ENCODE data around the gene MRPL49. TPM values are rescaled to one million over a fixed set of nuclear protein-coding genes. Genes with fewer than 3 reads are reported as not detected.
"Not testable (repeated sequence)": the region's sequence is repeated elsewhere in the genome, so short reads cannot be mapped to it uniquely, and the experiment has no call there.

MRPL49 gene
- total RNA-seq, 2 experiments from 2014 or later = 36.5 to 37.4 TPM

DNA sequence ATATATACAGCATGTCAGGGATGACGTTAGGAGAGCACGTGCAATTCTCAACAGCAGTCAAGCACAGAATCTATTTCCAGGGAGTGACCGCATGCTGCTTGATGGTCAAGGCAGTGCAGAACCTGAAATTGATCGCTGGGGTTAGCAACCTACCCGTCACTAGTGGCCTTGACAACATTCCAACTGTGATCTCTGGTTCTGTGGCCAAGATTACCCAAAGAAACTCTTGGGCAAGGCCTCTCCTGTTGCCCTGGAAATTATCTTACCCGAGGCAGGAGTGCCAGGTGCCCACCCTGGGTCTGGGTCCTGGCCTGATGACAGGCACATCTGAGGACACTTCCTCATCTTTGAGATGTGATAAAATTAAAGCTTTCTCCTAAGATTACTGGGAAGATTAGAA lies 8.3 kb upstream of the MRPL49 start:
- no peak overlapping the region for H3K27ac Mint-ChIP-seq
- H3K4me1 Mint-ChIP-seq = peaks cover 62% of the 10 kb centered on the region
- H3K27me3 Mint-ChIP-seq = no peaks in the 10 kb centered on the region
- ChIA-PET CTCF (interaction anchor here (0.5 to 5.2 kb wide), 3 partner anchors 7 to 223 kb away, joined by 3 to 89 read pairs (median 36); partner anchors contain the start of genes FAU, MRPL49 and VPS51), POLR2A (interaction anchor here (1.0 to 5.7 kb wide), 3 partner anchors 8 to 30 kb away, joined by 4 to 83 read pairs (median 4); partner anchors contain the start of genes CDCA5, FAU, MRPL49 and VPS51)
- H3K36me3 Mint-ChIP-seq (ENCODE audit: low read depth) = peaks cover 26% of the 10 kb centered on the region
- no peak for DNase-seq
- H3K9me3 Mint-ChIP-seq = no peaks in the 10 kb centered on the region
- peak overlapping the region; percentile 87 for H3K4me3 Mint-ChIP-seq

DNA sequence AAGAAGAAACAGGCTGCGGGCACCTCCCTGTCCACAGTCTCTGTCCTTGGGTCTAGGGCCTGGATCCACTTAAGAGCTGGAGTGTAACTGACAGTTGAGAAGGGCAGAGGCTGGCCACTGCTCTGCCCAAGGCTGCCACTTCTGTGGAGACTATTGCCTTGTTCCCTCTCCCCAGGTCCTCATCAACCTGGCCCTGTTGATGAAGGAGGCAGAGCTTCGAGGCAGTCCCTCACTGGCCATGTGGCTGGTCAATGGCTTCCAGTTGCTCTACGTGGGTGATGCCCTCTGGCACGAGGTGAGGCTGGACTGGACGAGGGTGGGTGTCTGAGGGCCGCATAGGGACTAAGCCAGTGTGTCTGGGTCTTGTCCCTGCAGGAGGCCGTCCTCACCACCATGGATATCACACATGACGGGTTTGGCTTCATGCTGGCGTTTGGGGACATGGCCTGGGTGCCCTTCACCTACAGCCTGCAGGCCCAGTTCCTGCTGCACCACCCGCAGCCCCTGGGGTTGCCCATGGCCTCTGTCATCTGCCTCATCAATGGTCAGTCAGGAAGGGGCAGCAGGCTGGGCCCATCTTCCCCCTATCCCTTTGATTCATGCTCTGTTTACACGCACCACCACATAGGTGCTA lies 7.5 kb upstream of the MRPL49 start:
- H3K27ac Mint-ChIP-seq = no peak overlapping the region
- peaks cover 31% of the 10 kb centered on the region for H3K36me3 Mint-ChIP-seq (ENCODE audit: low read depth)
- CTCF ChIA-PET = no interaction called here
- POLR2A ChIA-PET = interaction anchor here (1.3 to 5.7 kb wide), 2 partner anchors 18 to 31 kb away, joined by 4 to 83 read pairs; partner anchors contain the start of genes CDCA5 and VPS51
- H3K4me3 Mint-ChIP-seq = no peak overlapping the region
- DNase-seq = no peak
- H3K9me3 Mint-ChIP-seq = no peaks in the 10 kb centered on the region
- no peaks in the 10 kb centered on the region for H3K27me3 Mint-ChIP-seq
- peaks cover 65% of the 10 kb centered on the region for H3K4me1 Mint-ChIP-seq

DNA sequence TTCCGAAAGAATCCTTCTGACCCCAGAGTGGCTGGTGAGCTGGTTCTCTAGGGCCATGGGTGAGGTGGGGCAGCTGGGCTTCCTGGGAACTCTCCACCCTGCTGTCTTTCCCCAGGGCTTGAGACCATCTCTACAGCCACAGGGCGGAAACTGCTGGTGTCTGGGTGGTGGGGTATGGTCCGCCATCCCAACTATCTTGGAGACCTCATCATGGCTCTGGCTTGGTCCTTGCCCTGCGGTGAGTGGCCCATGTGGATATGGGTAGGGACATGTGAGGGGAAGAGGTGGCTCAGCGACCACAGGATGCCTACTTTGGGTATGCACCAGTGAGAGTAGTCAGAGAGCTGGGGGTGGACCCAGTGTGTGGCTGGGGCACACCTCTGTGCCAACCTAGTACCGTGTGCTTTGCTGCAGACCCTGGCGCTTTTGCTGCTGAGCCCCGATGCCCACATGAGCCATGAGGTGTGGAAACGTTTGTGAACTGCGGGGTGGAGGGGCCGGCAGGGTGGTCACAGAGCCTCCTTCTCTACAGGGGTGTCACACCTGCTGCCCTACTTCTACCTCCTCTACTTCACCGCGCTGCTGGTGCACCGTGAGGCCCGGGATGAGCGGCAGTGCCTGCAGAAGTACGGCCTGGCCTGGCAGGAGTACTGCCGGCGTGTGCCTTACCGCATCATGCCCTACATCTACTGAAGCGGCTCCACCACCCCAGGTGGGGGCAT lies 6.6 kb upstream of the MRPL49 start:
- peaks cover 67% of the 10 kb centered on the region for H3K4me1 Mint-ChIP-seq
- H3K4me3 Mint-ChIP-seq = peak overlapping the region; percentile 90
- peaks cover 37% of the 10 kb centered on the region for H3K36me3 Mint-ChIP-seq (ENCODE audit: low read depth)
- POLR2A ChIA-PET = interaction anchor here (1.0 to 5.7 kb wide), 8 partner anchors 17 to 337 kb away, joined by 3 to 83 read pairs (median 12); partner anchors contain the start of genes ARL2, CDCA5, SAC3D1 and SF1
- H3K27me3 Mint-ChIP-seq = no peaks in the 10 kb centered on the region
- CTCF ChIA-PET = interaction anchor here (0.6 kb wide), 1 partner anchor 23 kb away, joined by 3 read pairs; no protein-coding TSS in a partner anchor
- no peak for DNase-seq
- H3K9me3 Mint-ChIP-seq = no peaks in the 10 kb centered on the region
- peak overlapping the region; percentile 95 for H3K27ac Mint-ChIP-seq

DNA sequence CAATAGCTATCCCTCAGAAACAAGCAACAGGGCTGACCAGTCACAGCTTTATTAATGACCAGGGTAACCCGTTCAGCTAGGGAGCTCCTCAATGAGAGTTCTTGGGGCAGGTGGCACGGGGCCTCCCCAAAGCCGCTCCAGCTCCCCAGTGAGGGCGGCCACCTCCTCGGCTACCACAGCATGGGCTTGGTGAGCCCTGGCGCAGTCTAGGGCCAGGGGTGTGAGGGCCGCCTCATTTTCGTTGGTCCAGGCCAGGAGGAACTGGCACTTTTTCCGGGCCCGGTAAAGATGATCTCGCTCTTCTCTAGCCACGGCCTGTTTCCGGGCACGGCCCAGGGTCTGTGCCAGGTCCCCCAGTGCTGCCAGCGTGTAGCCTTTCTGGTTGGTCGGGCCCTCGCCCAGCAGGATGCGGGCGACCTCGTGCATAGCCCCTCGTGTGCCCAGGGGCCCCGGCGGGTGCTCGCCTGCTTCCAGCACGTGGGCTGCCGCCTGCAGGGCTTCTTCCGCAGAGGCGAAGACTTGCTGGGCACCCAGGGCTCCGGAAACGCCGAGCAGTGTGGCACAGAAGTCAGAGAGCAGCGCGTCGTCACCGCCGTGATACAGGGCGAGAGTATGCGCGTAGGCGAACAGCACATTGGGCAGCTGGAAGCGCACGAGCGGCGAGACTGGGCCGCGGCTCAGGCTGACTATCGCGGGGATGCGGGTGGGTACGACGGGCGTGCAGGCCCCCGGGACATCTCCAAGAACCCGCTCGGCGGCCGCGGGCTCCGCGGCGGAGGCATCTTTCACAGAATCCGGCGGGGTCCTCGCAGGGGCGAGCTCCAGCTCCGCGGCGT lies 5.5 kb upstream of the MRPL49 start:
- CTCF ChIA-PET = interaction anchor here (1.0 to 3.3 kb wide), 5 partner anchors 18 to 255 kb away, joined by 3 to 17 read pairs (median 5); partner anchors contain the start of genes ARL2 and SYVN1
- POLR2A ChIA-PET = interaction anchor here (0.6 to 4.7 kb wide), 25 partner anchors 8 to 499 kb away, joined by 3 to 49 read pairs (median 4); partner anchors contain the start of genes ARL2, CAPN1, CDCA5 and MALAT1
- peak; percentile 70 for DNase-seq
- Mint-ChIP-seq H3K9me3 (no peaks in the 10 kb centered on the region), H3K27me3 (no peaks in the 10 kb centered on the region), H3K27ac (peak overlapping the region; percentile 95), H3K36me3 (ENCODE audit: low read depth) (peaks cover 48% of the 10 kb centered on the region), H3K4me1 (peaks cover 67% of the 10 kb centered on the region), H3K4me3 (peak overlapping the region; percentile 90)

DNA sequence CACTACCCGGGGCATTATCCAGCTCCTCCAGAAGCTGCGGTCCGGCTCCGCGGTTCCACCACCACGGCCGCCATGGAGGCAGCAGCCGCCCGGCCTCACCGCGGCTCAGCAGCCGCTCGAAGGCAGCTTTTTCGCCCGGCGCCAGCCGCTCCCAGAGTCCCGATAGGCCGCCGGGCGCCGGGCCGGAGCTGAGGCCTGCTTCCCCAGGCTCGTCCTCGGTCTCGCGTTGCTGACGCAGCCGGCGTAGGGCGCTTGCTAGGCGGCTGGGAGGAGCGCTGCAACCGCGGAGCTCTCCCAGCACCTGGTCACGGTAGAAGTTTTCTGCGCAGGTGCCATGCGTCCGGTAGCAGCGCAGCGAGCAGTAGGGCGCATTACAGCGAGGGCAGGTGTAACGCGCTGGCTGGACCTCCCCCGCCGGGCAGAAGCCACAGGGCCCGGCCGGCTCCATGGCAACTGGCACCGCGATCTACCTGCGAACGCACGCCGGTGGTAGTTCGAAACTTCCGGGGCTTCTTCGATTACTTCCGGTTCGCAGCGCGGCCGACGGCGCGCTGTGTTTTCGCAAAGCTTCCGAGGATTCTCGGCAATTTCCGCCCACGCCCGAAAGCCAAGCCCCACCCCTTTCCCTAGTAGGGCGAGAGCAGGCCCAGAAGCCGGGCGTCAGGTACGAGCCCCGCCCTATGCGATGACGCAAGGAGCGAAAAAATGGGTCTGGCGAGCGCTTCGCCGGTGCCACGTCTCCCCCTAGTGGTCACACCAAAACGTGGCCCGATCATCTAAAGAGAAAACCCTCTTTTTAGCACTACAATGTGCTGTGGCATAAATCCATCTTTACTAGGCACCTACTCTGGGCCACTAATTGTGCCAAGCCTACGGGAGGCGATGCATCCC lies 4.7 kb upstream of the MRPL49 start, which contains the start of gene ZNHIT2:
Gene ZNHIT2 (minus strand): TSS at position 496 of the 891 bp plus-strand sequence. CDS start 48 bp downstream, at position 448.
- ChIA-PET POLR2A (interaction anchor here (0.6 to 4.7 kb wide), 30 partner anchors 9 to 498 kb away, joined by 3 to 49 read pairs (median 4); partner anchors contain the start of genes ARL2, CAPN1, CDCA5 and FAM89B), CTCF (interaction anchor here (0.6 to 3.3 kb wide), 13 partner anchors 11 to 339 kb away, joined by 3 to 17 read pairs (median 4); partner anchors contain the start of genes ARL2, SAC3D1, SF1 and SNX15)
- Mint-ChIP-seq H3K27me3 (no peaks in the 10 kb centered on the region), H3K4me3 (peak within 1 kb of the TSS; percentile 90), H3K4me1 (peaks cover 69% of the 10 kb centered on the region), H3K9me3 (no peaks in the 10 kb centered on the region), H3K36me3 (ENCODE audit: low read depth) (peaks cover 56% of the 10 kb centered on the region), H3K27ac (peak within 1 kb of the TSS; percentile 95)
- DNase-seq = peak; percentile 100

DNA sequence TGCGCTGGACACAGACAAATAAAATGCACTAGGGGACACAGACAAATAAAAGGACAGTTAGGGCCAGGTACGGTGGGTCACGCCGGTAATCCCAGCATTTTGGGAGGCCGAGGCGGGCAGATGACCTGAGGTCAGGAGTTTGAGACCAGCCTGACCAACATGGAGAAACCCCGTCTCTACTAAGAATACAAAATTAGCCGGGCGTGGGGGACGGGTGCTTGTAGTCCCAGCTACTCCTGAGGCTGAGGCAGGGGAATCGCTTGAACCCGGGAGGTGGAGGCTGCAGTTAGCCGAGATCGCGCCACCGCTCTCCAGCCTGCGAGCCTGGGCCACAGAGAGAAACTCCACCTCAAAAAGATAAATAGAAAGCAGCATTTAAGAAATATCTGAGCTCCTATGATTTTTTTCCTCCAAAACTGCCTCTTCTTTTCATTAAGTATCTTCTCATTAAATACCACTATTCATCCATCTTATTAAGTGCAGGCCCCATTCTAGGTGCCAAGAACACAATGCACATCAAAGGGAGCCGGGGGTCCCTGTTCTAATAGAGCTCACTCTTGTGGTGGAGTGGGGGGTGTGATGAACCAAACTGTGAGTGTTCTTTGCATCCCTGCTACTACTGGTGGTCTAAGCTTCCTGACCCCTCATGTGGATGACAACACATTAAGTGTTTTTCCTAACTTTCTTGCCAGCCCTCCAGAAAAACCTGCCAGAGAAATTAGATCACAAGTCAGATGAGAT lies 3.9 kb upstream of the MRPL49 start:
- peak overlapping the region; percentile 95 for H3K27ac Mint-ChIP-seq
- POLR2A ChIA-PET = interaction anchor here (0.8 to 4.7 kb wide), 20 partner anchors 8 to 454 kb away, joined by 3 to 49 read pairs (median 6); partner anchors contain the start of genes ARL2, CAPN1, CDCA5 and FAM89B
- no peaks in the 10 kb centered on the region for H3K27me3 Mint-ChIP-seq
- CTCF ChIA-PET = interaction anchor here (0.7 to 3.3 kb wide), 7 partner anchors 16 to 381 kb away, joined by 3 to 17 read pairs (median 4); partner anchors contain the start of genes ARL2, MALAT1, SF1 and SNX15
- peak overlapping the region; percentile 90 for H3K4me3 Mint-ChIP-seq
- DNase-seq = no peak
- H3K4me1 Mint-ChIP-seq = peaks cover 71% of the 10 kb centered on the region
- H3K9me3 Mint-ChIP-seq = no peaks in the 10 kb centered on the region
- H3K36me3 Mint-ChIP-seq (ENCODE audit: low read depth) = peaks cover 56% of the 10 kb centered on the region

DNA sequence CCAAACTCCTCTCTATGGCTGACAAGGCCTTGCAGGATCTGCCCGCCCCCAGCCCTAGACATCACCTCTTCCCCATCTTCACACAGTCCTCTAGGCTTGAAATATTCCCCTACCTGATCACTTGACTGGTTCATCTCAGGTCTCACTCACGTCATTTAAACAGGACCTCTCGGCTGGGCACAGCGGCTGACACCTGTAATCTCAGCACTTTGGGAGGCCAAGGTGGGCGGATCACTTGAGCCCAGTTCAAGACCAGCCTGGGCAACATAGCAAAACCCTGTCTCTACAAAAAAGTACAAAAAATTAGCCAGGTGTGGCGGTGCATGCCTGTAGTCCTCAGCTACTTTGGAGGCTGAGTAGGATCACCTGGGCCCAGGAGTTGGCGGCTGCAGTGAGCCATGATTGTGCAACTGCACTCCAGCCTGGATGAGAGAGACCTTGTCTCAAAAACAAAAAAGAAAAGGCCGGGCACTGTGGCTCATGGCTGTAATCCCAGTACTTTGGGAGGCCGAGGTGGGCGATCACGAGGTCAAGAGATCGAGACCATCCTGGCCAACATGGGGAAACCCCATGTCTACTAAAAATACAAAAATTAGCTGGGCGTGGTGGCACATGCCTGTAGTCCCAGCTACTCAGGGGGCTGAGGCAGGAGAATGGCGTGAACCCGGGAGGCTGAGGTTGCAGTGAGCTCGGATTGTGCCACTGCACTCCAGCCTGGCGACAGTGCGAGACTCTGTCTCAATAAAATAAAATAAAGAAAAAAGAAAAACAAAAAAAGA lies 3.0 kb upstream of the MRPL49 start:
- H3K4me3 Mint-ChIP-seq, H3K9me3 Mint-ChIP-seq, H3K27me3 Mint-ChIP-seq, DNase-seq: not testable (repeated sequence)
- H3K36me3 Mint-ChIP-seq (ENCODE audit: low read depth) = peaks cover 57% of the 10 kb centered on the region
- peaks cover 69% of the 10 kb centered on the region for H3K4me1 Mint-ChIP-seq
- H3K27ac Mint-ChIP-seq = peak overlapping the region; percentile 41
- POLR2A ChIA-PET = interaction anchor here (0.6 to 8.3 kb wide), 13 partner anchors 9 to 382 kb away, joined by 3 to 157 read pairs (median 10); partner anchors contain the start of genes ARL2, CAPN1, CDCA5 and POLA2
- CTCF ChIA-PET = interaction anchor here (0.7 to 3.3 kb wide), 4 partner anchors 15 to 380 kb away, joined by 3 to 17 read pairs (median 7); partner anchors contain the start of genes ARL2, MALAT1 and SYVN1

DNA sequence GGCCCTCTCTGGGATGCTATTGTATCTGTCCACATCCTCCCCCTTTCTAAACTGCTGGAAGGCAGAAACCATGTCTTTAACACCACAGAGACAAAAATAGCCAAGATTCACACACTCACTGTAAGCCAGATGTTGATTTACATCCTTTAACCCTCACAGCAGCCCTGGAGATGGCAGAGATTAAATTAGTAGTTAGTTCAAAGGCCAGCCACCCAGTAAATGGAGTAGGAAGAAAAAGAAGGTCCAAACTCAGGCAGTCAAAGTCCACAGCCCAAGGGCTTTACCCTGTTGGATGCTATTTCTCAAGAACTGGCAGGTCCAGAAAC lies 2.5 kb upstream of the MRPL49 start:
- ChIA-PET POLR2A (interaction anchor here (0.6 to 8.3 kb wide), 8 partner anchors 9 to 341 kb away, joined by 3 to 157 read pairs (median 19); partner anchors contain the start of genes CAPN1, CDCA5, POLA2 and SF1), CTCF (interaction anchor here (3.2 kb wide), 1 partner anchor 8 kb away, joined by 36 read pairs; the partner anchor contains the start of gene TM7SF2)
- DNase-seq = no peak
- H3K27me3 Mint-ChIP-seq = no peaks in the 10 kb centered on the region
- H3K4me3 Mint-ChIP-seq = peak overlapping the region; percentile 27
- no peaks in the 10 kb centered on the region for H3K9me3 Mint-ChIP-seq
- peak overlapping the region; percentile 98 for H3K27ac Mint-ChIP-seq
- H3K4me1 Mint-ChIP-seq = peaks cover 73% of the 10 kb centered on the region
- peaks cover 62% of the 10 kb centered on the region for H3K36me3 Mint-ChIP-seq (ENCODE audit: low read depth)

DNA sequence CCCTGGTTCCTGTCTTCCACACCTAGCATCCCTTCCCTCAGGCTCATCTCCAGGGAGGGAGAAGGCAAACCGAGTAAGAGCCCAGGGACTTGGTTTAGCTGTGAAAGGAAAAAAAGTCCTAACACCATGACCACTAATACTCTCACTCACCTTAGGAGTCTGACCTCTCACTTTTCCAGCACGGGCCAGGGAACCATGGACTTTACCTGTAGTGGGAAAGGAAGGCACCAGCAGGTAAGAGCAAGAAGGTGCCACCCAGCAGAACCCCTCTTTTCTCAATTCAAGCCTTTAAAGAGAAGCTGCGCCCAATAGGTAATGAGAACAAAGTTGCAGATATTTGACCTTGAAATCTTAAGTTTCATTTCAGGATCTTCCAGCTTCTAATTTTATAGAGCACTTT lies 1.3 kb upstream of the MRPL49 start:
- Mint-ChIP-seq H3K27me3 (no peaks in the 10 kb centered on the region), H3K4me3 (peak overlapping the region; percentile 100), H3K4me1 (peaks cover 69% of the 10 kb centered on the region), H3K36me3 (ENCODE audit: low read depth) (peaks cover 68% of the 10 kb centered on the region), H3K27ac (peak overlapping the region; percentile 98), H3K9me3 (no peaks in the 10 kb centered on the region)
- CTCF ChIA-PET = interaction anchor here (0.6 to 3.2 kb wide), 4 partner anchors 9 to 426 kb away, joined by 3 to 36 read pairs (median 12); partner anchors contain the start of genes ARL2 and TM7SF2
- POLR2A ChIA-PET = interaction anchor here (0.9 to 8.3 kb wide), 13 partner anchors 10 to 343 kb away, joined by 3 to 157 read pairs (median 11); partner anchors contain the start of genes ARL2, CAPN1, CDCA5 and POLA2
- no peak for DNase-seq

DNA sequence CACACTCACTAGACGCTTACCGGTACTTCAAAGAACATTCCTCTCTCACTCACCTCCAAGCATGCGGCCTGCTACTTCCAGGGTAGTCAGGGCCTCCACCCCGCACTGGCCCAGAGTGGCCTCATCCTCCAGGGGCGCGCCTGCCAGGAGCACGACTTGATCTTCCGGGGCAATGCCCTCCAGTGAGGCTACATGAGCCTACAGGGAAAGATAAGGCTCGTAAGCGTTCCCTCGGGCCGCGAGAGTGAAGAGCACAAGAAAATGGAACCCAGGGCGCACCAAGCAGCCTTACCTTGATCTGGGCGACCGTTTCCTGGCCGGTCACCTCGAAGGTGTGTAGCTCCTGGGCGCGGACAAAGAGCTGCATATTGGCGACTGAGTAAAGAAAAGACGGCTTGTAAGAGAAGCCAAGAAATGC lies 665 bp upstream of the MRPL49 start:
- DNase-seq = peak; percentile 48
- POLR2A ChIA-PET = interaction anchor here (0.8 to 8.3 kb wide), 27 partner anchors 8 to 737 kb away, joined by 3 to 157 read pairs (median 4); partner anchors contain the start of genes ARL2, CAPN1, CDCA5 and DPF2
- H3K4me1 Mint-ChIP-seq = peaks cover 63% of the 10 kb centered on the region
- peaks cover 73% of the 10 kb centered on the region for H3K36me3 Mint-ChIP-seq (ENCODE audit: low read depth)
- H3K9me3 Mint-ChIP-seq = no peaks in the 10 kb centered on the region
- peak overlapping the region; percentile 98 for H3K27ac Mint-ChIP-seq
- CTCF ChIA-PET = interaction anchor here (0.9 to 3.2 kb wide), 12 partner anchors 10 to 433 kb away, joined by 3 to 36 read pairs (median 4); partner anchors contain the start of genes ARL2, CDC42EP2, CDCA5 and POLA2
- no peaks in the 10 kb centered on the region for H3K27me3 Mint-ChIP-seq
- H3K4me3 Mint-ChIP-seq = peak overlapping the region; percentile 100
